HEK293 (cell line): ENCODE measurements around the gene RAET1G.

Experiments used
- HOXD13 ChIP-seq: sonication (generic); formaldehyde crosslinking; IDR thresholded peaks from 2 replicates; pipeline ENCODE4 v1.8.0; 2022; ENCODE audit warnings: missing genetic modification reagents, borderline replicate concordance
- PRDM6 ChIP-seq: fragments of 450-650 bp; formaldehyde crosslinking; IDR thresholded peaks from 2 replicates; pipeline ENCODE4 v1.5.1; 2017; ENCODE audit warnings: missing biosample characterization, missing genetic modification characterization
- REST ChIP-seq: fragments of 450-650 bp; formaldehyde crosslinking; IDR thresholded peaks from 2 replicates; pipeline ENCODE4 v1.5.1; 2016; ENCODE audit warnings: missing biosample characterization, missing genetic modification characterization
- ZNF121 ChIP-seq: fragments of 450-650 bp; formaldehyde crosslinking; IDR thresholded peaks from 2 replicates; pipeline ENCODE4 v1.5.1; 2016; ENCODE audit warnings: missing biosample characterization, missing genetic modification characterization

- TF ChIP-seq PRDM6 (no peak), HOXD13 (CRISPR knock-in tag) (no peak), REST (tag by site-specific recombination) (no peak), ZNF121 (tag by site-specific recombination) (no peak)
Measured at GRCh38 chr6:149899486-149899885, 23.4 kb downstream of the RAET1G start.
